ENCODE results near the gene ZNF549. TPM values are rescaled to one million over a fixed set of nuclear protein-coding genes. Genes with fewer than 3 reads are reported as not detected.
"Not testable (repeated sequence)": the region's sequence is repeated elsewhere in the genome, so short reads cannot be mapped to it uniquely, and the experiment has no call there.

The ZNF549 gene
- total RNA-seq, 4 donors from 2014 or later = 2.4 to 6.6 (median 4.9) TPM

DNA sequence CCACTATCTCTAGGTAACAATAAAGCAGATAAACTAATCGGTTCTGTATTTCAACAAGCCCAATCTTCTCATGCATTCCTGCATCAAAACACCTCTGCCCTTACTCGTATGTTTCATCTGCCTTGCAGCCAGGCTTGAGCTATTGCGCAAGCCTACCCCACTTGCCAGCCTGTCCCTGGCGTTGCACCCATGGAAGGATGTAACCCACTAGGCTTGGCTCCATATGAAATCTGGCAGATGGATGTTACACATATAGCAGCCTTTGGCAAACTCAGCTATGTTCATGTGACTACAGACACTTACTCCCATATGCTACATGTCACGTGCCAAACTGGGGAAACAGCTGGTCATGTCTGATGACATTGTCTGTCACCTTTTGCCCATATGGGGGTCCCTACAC lies 11.9 kb upstream of the ZNF549 start:
- no peak for DNase-seq (ENCODE audit: low spot score)
- TF ChIP-seq, protein P1, sequence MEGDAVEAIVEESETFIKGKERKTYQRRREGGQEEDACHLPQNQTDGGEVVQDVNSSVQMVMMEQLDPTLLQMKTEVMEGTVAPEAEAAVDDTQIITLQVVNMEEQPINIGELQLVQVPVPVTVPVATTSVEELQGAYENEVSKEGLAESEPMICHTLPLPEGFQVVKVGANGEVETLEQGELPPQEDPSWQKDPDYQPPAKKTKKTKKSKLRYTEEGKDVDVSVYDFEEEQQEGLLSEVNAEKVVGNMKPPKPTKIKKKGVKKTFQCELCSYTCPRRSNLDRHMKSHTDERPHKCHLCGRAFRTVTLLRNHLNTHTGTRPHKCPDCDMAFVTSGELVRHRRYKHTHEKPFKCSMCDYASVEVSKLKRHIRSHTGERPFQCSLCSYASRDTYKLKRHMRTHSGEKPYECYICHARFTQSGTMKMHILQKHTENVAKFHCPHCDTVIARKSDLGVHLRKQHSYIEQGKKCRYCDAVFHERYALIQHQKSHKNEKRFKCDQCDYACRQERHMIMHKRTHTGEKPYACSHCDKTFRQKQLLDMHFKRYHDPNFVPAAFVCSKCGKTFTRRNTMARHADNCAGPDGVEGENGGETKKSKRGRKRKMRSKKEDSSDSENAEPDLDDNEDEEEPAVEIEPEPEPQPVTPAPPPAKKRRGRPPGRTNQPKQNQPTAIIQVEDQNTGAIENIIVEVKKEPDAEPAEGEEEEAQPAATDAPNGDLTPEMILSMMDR (IDR thresholded peaks at IDR 0.05) = no peak
- ATAC-seq (ENCODE audit: low FRiP score) = no peak

DNA sequence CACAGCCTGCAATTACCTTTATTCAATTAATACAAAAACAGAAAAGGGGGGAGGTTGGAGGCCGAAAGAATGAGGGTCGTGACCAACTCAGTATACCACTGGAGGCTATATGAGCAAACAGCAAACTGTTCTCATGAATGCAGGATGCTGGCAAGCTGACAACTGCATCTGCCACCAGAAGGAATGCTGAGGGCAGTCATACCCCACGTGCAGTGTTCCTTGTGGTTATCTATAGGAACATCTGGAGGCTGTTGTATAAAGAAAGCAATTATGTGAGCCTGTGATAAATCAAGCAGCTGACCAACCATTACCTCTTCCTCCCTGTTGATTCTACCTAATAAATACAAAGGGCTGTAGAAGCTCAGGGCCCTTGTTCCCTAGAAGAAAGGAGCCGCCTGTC lies 9.1 kb upstream of the ZNF549 start:
- not testable (repeated sequence) for DNase-seq (ENCODE audit: low spot score); ATAC-seq (ENCODE audit: low FRiP score)

DNA sequence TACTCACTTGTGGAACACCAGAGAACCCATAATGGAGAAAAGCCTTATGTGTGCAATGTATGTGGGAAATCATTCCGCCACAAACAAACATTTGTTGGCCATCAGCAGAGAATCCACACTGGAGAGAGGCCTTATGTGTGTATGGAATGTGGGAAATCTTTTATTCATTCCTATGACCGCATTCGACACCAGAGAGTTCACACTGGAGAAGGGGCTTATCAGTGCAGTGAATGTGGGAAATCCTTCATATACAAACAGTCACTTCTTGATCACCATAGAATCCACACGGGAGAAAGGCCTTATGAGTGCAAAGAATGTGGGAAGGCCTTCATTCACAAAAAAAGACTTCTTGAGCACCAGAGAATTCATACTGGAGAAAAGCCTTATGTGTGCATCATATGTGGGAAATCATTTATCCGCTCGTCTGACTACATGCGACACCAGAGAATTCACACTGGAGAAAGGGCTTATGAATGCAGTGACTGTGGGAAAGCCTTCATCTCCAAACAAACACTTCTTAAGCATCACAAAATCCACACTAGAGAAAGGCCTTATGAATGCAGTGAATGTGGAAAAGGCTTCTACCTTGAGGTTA lies 10.9 kb downstream of the ZNF549 start:
- ATAC-seq (ENCODE audit: low FRiP score) = no peak
- no peak for DNase-seq (ENCODE audit: low spot score)
- TF ChIP-seq, protein P1 (IDR thresholded peaks at IDR 0.05) = no peak

DNA sequence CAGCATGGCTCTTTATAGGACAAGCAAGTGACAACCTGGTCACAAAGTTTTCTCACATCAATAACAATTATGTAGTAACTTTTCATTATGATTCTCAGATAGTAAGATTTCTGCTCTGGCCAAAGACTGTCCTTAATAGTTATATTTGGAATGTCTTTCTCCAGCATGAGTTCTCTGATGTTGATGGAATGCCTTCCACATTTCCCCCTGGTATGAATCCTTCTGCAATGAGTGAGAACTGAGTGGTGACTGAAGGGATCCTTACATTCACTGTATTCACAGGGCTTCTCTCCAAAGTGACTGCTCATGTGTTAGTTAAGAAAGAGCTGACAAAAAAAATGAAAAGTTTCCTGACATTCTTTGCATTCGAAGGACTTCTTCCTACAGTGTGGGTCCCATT lies 19.4 kb downstream of the ZNF549 start:
- TF ChIP-seq, protein P1 (IDR thresholded peaks at IDR 0.05) = no peak
- ATAC-seq (ENCODE audit: low FRiP score) = no peak
- DNase-seq (ENCODE audit: low spot score) = no peak

DNA sequence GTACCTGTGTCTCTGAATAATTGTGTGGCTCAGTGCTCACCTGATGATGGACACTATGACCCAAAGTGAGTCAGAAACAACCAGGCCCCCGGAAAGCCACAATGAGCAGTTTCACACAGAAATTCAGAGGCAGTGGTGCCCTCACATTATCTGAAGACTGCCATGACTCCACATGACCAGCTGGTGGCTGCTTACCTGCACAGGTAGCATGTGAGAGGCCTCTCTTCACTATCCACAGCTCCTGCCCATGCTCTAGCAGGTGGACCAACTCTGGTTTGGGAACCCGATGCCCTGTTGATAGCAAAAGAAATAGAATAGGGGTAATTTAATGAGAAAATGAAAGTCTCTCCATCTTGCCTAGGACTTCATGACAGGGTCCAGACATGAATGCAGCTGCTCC lies 25.3 kb downstream of the ZNF549 start:
- TF ChIP-seq, protein P1 (IDR thresholded peaks at IDR 0.05) = no peak
- ATAC-seq (ENCODE audit: low FRiP score) = no peak
- DNase-seq (ENCODE audit: low spot score) = no peak

GRCh38 chr19:57557659-57558058 lies 30.5 kb downstream of the ZNF549 start:
- TF ChIP-seq, protein P1 (IDR thresholded peaks at IDR 0.05) = no peak
- ATAC-seq (ENCODE audit: low FRiP score) = no peak
- DNase-seq (ENCODE audit: low spot score) = no peak

DNA sequence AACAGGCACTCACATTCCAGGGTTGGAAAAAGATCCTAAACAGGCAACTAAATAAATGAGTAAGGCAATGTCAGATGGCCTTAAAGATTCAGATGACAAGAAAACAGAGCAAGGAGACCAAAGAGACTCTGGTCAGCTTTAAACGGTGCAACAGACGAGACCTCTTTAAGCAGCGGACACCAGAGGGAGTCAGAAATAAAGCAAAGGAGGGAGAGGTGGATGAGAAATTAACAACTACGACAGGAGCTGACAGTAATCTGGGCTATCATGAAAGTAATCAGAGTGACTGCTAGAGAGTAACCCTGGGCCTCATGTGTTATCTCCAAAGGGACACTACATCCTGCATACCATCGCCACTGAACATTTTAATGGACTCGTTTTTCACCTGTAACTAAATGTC lies 31.4 kb downstream of the ZNF549 start:
- TF ChIP-seq, protein P1 (IDR thresholded peaks at IDR 0.05) = no peak
- no peak for DNase-seq (ENCODE audit: low spot score)
- no peak for ATAC-seq (ENCODE audit: low FRiP score)
